ENCODE measurements around the gene STN1. TPM values are rescaled to one million over a fixed set of nuclear protein-coding genes. Genes with fewer than 3 reads are reported as not detected.
A peak's percentile ranks its signal among the peaks of the same experiment; 100 is the strongest.

The STN1 gene
- total and polyA plus RNA-seq, 2 of the 8 experiments (the other 6 are each of a cell fraction or from before 2014, with no cell fraction given): 10.1 to 12.4 TPM

DNA sequence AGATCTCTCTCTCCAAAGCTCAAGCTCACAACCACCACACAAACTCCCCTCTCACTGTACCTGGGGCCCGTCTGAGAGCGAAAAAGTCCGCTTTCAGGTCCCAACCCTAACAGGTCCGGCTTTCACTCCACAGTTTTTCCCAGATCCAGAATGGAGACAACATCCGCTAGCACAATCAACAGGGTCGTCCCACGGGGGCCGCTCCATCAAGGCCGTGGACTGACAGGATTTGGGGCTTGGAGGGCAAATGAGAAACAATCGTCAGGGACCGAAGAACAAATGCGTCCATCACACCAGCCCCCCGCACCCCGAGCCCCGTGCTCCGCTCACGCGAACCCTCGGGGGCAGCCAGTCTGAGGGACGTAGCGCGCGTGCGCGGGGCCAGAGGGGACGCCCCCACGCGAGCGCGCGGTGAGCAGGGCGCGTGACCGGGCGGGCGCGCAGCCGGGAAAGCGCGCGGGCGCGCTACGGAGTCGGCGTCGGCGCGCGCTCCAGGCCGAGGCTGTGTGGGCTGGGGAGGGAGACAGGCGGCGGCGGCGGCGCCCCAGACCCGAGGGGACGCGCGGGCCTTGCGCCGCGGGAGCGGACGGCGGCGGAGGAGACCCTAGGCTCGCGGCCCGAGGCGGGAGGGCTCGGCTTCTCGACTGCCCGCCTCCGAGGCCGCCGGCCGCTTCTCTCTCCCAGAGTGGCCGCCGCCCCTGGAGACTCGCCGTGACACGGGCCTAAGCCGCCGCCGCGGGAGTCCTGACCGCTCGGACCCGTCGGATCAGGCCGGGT, 48.9 kb upstream of the STN1 start, which contains the start of gene SLK (continued):
- TF ChIP-seq RFX5 (IDR thresholded peaks at IDR 0.05; ENCODE audit: borderline replicate concordance, low read depth, low read length) (no peak), BACH1 (IDR thresholded peaks at IDR 0.05; ENCODE audit: low read length) (peak; percentile 80), GTF2F1 (IDR thresholded peaks at IDR 0.05; ENCODE audit: borderline replicate concordance, low read depth, low read length) (no peak), RAD21 (IDR thresholded peaks at IDR 0.05 in 1 of 2, conservative IDR thresholded peaks at IDR 0.05 in 1 of 2; ENCODE audit: low read depth in 2 of 2, low read length in 2 of 2) (no peak)
- TF ChIP-seq, protein P1, sequence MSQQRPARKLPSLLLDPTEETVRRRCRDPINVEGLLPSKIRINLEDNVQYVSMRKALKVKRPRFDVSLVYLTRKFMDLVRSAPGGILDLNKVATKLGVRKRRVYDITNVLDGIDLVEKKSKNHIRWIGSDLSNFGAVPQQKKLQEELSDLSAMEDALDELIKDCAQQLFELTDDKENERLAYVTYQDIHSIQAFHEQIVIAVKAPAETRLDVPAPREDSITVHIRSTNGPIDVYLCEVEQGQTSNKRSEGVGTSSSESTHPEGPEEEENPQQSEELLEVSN (IDR thresholded peaks at IDR 0.05): no peak

Data from H1 (cell line).